Stimulated activated CD4-positive, alpha-beta T cell treated with anti-CD3 and anti-CD28 coated beads, TNF-alpha, amount 100 ng/mL, for 1 hour (primary cell): Measurements from ENCODE around the gene EPHA2.

Experiments
- DNase-seq, 3 donors: peaks; one replicate each; pipeline ENCODE4 v3.0.0-alpha.2; 2020; ENCODE audit warnings: low read depth in 3 of 3, low spot score in 1 of 3

EPHA2 gene

DNA sequence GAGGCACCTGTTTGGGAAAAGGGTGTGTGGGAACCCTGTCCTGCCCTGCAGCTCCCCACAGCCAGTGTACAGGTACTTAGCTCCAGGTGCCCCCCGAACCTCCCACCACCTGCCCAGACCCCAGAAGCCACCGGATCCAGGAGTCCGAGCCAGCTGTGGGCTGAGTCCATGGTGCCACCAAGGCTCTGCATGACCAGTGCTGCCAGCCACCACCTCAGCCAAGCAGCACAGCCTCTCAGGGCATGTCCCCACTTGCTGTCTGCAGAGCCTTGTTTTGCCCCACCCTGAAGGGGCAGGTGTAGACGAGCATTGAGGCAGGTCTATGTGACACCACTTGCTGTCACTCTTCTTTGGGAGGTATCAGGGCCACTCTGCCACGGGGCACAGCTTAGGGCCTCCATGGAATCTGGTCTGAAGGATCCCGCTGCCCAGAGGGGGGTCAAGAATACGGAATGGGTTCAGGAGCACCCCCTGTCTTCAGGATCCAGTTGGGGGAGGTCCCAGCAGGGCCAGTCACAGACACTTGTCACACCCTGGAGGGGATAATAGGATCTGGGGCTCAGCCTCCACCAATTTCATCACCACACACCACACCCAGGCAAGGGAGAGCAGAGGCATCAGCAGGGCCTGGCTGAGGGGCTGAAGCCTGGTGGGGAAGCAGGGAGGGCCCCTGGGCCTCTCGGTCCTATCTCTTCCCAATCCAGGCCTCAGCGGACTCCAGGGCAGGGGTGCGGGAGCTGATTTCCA lies 28.9 kb upstream of the EPHA2 start:
- DNase-seq = no peak

- no peak for DNase-seq
Measured at GRCh38 chr1:16183765-16184556, 28.1 kb upstream of the EPHA2 start.

DNA sequence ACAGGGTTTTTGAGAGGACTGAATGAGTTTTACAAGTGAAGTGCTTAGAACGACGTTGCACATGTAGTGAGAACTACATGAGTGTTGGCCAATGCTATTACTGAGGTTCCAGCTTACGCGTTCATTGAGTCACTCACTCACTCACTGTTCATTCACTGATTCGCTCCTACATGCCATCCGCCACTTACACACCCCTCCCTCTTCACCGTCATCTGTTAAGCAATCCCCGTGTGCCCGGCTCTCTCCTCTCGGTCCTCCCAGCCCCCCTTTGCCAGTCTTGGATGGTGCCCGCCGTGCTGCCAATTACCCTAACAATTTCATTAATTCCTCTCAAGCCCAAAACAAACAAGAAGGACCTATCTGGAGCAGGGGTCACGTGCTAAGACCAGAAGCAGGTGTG lies 27.3 kb upstream of the EPHA2 start:
- DNase-seq = no peak

GRCh38 chr1:16181887-16182719 lies 26.2 kb upstream of the EPHA2 start:
- no peak for DNase-seq

- DNase-seq = no peak
Measured at GRCh38 chr1:16180291-16180824, 24.5 kb upstream of the EPHA2 start.

DNA sequence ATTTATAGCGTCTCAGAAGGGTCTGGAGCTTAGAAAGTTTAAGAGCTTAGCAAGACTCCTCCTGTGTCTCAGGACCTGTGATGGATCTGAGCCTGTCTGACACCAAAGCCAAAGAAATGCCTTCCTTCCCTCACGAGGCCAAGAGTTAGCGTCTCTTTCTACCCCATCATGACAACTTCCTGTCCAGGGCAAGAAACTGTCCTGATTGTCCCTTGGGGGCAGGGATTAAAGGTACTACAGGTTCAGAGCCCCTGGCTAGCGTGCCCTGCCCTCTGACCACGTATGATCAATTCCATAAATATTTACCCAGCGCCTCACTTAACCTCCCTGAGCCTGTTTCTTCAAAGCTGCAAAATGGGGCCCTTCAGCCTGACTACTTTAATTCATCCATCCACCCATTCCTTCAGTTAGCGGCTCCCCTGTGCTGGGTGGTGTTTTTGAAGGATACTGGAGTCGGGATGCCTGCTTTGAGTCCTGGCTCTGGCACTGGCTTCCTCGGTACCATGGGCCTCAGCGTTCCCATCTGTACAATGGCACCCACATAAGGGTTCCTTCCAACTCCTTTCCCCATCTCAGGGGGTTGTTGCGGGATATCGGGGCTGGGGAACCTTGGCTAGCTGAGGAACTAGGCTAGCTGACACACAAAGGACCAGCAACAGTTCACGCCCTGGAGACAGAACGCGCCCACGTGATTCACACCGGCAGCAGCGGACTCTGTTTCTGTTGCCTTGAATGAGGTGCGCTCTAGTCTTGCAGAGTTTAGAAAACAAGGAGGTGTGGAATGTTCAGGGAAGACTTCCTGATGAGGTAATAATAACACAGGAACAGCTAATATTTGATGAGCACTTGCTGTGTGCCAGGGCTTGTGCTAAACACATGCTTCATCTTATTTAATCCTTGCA lies 23.0 kb upstream of the EPHA2 start:
- DNase-seq = no peak

GRCh38 chr1:16177306-16177705 lies 21.4 kb upstream of the EPHA2 start:
- no peak for DNase-seq

DNA sequence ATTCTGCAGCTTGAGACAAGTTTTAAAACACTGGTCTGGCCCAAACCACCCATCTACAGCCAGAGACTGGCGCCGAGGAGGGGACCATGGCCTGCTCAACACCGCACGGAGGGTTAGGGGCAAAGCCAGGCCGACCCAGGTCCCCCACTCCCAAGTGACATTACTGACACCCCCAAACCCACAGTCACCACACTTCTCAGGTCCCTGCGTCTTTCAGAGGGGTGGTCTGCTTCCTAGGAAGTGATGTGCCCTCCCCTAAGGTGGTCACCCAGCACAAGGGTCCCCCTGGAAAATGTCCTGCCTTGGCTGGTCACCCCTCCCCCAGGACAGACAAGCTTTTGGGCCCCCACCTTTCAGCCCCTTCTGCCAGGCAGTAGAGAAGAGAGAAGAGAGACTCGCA lies 20.8 kb upstream of the EPHA2 start:
- DNase-seq = no peak

- no peak for DNase-seq
Measured at GRCh38 chr1:16175610-16176553, 20.0 kb upstream of the EPHA2 start.

DNA sequence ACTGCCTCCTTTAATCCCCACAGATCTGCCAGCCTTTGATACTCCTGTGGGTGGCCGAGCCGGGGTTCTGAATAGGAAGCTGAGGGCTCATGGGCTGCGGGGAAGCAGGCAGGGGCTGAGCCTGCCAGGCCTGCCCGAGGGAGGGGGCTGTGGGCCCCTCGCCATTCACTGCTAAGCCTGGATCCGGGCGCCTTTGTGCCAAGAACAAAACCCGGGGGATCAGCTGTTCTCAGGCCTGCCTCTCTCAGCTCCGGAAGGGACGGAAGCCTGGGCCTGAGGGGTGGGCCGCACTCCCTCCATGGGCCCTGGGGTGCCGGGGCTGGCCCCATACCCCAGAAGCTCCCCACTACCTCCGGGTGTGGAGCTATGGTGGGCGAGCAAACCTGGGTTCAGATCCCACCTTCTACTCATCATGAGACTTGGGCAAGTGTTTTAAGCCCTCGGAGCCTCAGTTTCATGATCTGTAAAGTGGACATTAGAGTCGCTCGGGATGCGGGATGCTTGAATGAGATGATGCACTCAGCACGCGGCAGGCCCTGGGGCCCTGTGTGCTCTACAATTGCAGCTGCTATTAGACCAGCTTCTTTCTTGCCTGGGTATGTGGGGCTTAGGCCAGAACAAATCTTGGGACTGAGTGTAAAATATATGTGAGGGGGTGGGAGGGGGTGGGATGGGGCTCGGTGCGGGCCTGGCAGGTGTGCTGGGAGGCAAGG lies 19.2 kb upstream of the EPHA2 start:
- DNase-seq = no peak

- DNase-seq = no peak
Measured at GRCh38 chr1:16174261-16174868, 18.5 kb upstream of the EPHA2 start.

GRCh38 chr1:16173447-16174260 lies 17.8 kb upstream of the EPHA2 start:
- no peak for DNase-seq

DNA sequence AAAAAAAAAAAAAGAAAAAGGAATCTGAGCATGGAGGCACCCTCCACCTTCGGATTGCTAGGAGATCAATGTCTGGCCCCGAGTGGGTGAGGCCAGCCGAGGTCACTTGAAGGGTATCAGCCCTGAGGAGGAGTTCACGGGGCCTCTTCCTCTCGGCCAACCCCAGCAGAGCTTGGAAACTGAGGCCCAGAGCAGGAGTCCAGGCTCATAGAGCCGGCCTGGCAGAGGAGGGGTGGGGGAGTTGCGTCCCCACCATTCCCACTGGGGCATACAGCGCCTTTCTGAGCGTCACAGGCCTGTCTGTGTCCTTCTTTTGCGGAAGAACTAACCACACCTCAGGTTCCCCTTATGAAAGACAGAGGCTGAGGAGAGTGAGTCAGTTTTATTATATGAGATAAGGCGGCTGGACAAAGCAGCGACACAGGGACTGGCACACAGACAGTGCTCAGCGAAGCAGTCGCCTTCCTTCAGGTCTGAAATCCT lies 17.1 kb upstream of the EPHA2 start:
- no peak for DNase-seq

DNA sequence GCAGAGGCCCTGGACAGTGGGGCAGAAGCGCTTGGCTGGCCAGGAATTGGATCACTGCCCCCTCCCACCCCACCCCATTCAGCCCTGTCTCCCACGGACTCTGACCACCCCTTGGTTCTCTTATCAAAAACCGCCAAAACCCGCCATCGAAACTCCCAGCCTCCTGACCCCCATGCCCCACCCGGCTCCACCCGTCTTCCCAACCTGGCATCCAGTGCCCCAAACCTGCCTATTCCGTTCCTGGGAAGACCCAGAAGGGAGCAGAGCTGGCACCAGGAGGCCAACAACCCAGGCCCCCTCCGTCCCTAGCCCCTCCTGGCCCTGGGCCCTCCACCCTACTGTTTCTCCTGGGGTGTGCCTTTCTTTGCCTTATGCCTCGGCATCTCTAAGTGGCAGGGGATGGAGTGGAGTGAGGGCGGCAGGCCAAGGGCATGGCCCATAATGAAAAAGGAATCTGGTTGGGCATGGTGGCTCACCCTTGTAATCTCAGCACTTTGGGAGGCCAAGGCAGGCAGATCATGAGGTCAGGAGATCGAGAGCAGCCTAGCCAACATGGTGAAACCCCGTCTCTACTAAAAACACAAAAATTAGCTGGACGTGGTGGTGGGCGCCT lies 16.5 kb upstream of the EPHA2 start:
- no peak for DNase-seq

- DNase-seq = no peak
Measured at GRCh38 chr1:16171314-16172151, 15.7 kb upstream of the EPHA2 start.

DNA sequence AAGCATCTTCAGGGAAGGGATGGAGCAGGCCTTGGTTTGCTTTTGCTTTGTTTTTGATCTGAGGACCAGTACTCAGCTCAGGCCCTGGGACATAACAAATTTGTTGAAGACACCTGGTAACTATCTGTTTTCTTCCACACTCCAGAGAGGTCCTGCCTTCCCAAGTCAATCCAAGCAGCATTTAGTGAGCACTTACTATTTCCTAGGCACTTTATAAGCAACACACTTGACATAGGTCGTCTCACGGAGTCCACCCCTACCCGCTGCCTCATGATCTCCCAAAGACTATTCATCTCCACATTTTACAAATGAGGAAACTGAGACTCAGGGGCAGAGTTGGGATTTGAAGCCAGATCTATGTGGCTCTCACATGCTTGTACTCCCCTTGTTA lies 14.4 kb upstream of the EPHA2 start:
- no peak for DNase-seq
